SKM-1 treated with dmso at 0.1 percent for 144 hours (cell line): Measurements from ENCODE around the gene MLANA.

Experiments used
- DNase-seq: peaks from one replicate; lab custom pipeline; 2025; ENCODE audit not compliant: unreplicated experiment; lab: John Stamatoyannopoulos, UW

Gene MLANA

GRCh38 chr9:5953743-5954707 is 63.3 kb downstream of the MLANA start:
- DNase-seq = no peak

GRCh38 chr9:5957166-5957565 is 66.5 kb downstream of the MLANA start:
- no peak for DNase-seq

- DNase-seq = no peak
These were observed 67.6 kb downstream of the MLANA start for GRCh38 chr9:5958273-5958672.
